ENCODE measurements around the gene DLK1. TPM values are rescaled to one million over a fixed set of nuclear protein-coding genes. Genes with fewer than 3 reads are reported as not detected.

DLK1 gene
- polyA plus RNA-seq, 1 of the 3 experiments (the other 2 are of a cell fraction) = 1.7 TPM

DNA sequence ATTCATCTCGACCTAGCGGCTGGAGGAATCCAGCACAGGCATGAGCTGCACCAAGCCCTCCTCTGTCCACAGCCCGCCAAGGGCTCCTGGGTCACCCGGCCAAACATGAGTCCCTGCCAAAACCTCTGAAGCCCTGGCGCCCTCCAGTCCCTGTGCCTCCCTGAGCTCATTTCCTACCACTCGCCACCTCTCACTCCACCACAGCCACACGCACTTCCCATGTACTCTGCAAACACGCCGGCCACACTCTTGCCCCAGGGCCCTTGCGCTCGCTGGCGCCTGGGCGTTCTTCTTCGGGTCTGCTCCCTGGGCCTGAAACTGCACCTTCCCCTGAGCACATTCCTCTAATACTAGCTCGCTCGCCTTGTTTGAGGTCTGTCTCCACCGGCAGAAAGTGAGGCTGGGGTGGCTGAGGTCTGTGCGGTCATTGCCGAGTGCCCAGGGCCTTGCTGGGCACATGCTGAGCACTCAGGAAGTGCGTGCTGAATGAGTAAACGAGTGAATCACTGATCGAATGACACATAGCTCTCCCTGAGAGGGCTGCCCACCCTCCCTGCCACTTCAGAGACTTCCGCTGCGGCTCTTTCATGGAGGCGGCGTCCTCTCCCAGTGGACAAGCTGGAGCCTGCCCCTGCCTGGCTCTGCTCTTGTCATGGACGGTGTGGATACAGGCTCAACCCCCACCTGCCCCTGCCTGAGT, 33.7 kb upstream of the DLK1 start:
- Histone ChIP-seq H2AFZ (ENCODE audit: low read depth) (peak overlapping the region; percentile 49; the same call in 1 of the 2 replicates), H4K20me1 (ENCODE audit: insufficient read depth) (no peaks in the 10 kb centered on the region), H3K9me3 (no peaks in the 10 kb centered on the region), H3K9ac (peak overlapping the region; percentile 75), H3K9me2 (no peaks in the 10 kb centered on the region), H3K79me2 (ENCODE audit: insufficient read depth) (no peaks in the 10 kb centered on the region), H3K4me2 (peak overlapping the region; percentile 75), H3K36me3 (replicated peaks in 1 of 2; ENCODE audit: control insufficient read depth in 1 of 2, insufficient read depth in 2 of 2, low read length in 1 of 2) (no peaks in the 10 kb centered on the region), H3K4me3 (ENCODE audit: low read depth in 2 of 2, low read length in 1 of 2) (peak overlapping the region in 1 of 2 experiments; percentile 44; a peak in 2 of 4 replicates), H3F3A (replicated peaks; ENCODE audit: insufficient read depth) (peaks cover 25% of the 10 kb centered on the region), H3K27ac (ENCODE audit: low read depth in 2 of 2, low read length in 1 of 2) (peak overlapping the region; percentile 91 to 94), H3K27me3 (ENCODE audit: insufficient read depth) (no peaks in the 10 kb centered on the region), H3K4me1 (ENCODE audit: control insufficient read depth in 1 of 2, insufficient read depth in 2 of 2, low read depth in 1 of 2, low read length in 1 of 2) (peaks cover 55 to 83% of the 10 kb centered on the region in 2 experiments)
- no peak for DNase-seq
- WGBS (ENCODE audit: low lambda C conversion rate) = 26% methylated on average over 15 of the region's 27 CpGs
- ChIA-PET POLR2A (interaction anchor here (1.1 to 5.1 kb wide), 5 partner anchors 16 to 206 kb away, joined by 3 to 35 read pairs (median 6); partner anchors contain the start of gene DLK1), CTCF (interaction anchor here (1.3 to 1.9 kb wide), 3 partner anchors 47 to 308 kb away, joined by 3 to 8 read pairs (median 3); no protein-coding TSS in a partner anchor)
- TF ChIP-seq IRF3 (IDR thresholded peaks at IDR 0.05; ENCODE audit: low read depth, low read length) (no peak), FOSL2 (IDR thresholded peaks at IDR 0.05; ENCODE audit: borderline replicate concordance, low read depth) (peak; percentile 98), SMC3 (IDR thresholded peaks at IDR 0.05; ENCODE audit: low read depth, low read length) (no peak), MEF2A (IDR thresholded peaks at IDR 0.05; ENCODE audit: borderline replicate concordance, low read depth) (no peak), SIN3A (IDR thresholded peaks at IDR 0.05; ENCODE audit: borderline replicate concordance, low read depth, low read length) (no peak; the same call in 1 of the 2 replicates), REST (IDR thresholded peaks at IDR 0.05; ENCODE audit: low read depth, low read length) (no peak), CHD2 (IDR thresholded peaks at IDR 0.05; ENCODE audit: low read length, partially characterized antibody) (no peak), RXRA (IDR thresholded peaks at IDR 0.05; ENCODE audit: borderline replicate concordance, low read depth) (no peak), RCOR1 (IDR thresholded peaks at IDR 0.05; ENCODE audit: low read length) (no peak), NRF1 (IDR thresholded peaks at IDR 0.05; ENCODE audit: low read depth, low read length) (no peak), JUND (IDR thresholded peaks at IDR 0.05) (peak; percentile 91), FOXJ3 (CRISPR knock-in tag; IDR thresholded peaks at IDR 0.05) (no peak), RFX5 (IDR thresholded peaks at IDR 0.05; ENCODE audit: low read length) (no peak), CTCF (IDR thresholded peaks at IDR 0.05) (no peak), GATA2 (CRISPR knock-in tag; IDR thresholded peaks at IDR 0.05) (no peak), USF2 (IDR thresholded peaks at IDR 0.05; ENCODE audit: borderline replicate concordance, low read depth, low read length) (no peak), ELF1 (IDR thresholded peaks at IDR 0.05) (no peak), TEAD4 (IDR thresholded peaks at IDR 0.05; ENCODE audit: borderline replicate concordance, insufficient read depth) (peak; percentile 66; the same call in 1 of the 2 replicates), YY1 (IDR thresholded peaks at IDR 0.05; ENCODE audit: low read depth) (peak; percentile 72; the same call in 1 of the 2 replicates), GABPA (IDR thresholded peaks at IDR 0.05; ENCODE audit: low read depth) (0 out of 2 replicates have a peak, but pooled peaks have one; percentile 29), TAF1 (IDR thresholded peaks at IDR 0.05; ENCODE audit: borderline replicate concordance, low read depth, low read length) (no peak)
- TF ChIP-seq, protein P1, sequence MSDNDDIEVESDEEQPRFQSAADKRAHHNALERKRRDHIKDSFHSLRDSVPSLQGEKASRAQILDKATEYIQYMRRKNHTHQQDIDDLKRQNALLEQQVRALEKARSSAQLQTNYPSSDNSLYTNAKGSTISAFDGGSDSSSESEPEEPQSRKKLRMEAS (IDR thresholded peaks at IDR 0.05; ENCODE audit: low read depth) = peak; percentile 96
- TF ChIP-seq, protein P2, sequence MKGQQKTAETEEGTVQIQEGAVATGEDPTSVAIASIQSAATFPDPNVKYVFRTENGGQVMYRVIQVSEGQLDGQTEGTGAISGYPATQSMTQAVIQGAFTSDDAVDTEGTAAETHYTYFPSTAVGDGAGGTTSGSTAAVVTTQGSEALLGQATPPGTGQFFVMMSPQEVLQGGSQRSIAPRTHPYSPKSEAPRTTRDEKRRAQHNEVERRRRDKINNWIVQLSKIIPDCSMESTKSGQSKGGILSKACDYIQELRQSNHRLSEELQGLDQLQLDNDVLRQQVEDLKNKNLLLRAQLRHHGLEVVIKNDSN (IDR thresholded peaks at IDR 0.05; ENCODE audit: borderline replicate concordance, low read depth) = no peak; the same call in 1 of the 2 replicates

All from SK-N-SH (cell line).